ENCODE measurements around the gene LRRK1.

LRRK1 gene

GRCh38 chr15:101111570-101112262, 192.6 kb downstream of the LRRK1 start:
- no peak for DNase-seq (ENCODE audit: low read depth)
- TF ChIP-seq CTCF (conservative IDR thresholded peaks at IDR 0.05; ENCODE audit: low read length) = no peak
- H3K4me3 ChIP-seq (ENCODE audit: low read length) = no peak overlapping the region

GRCh38 chr15:101112336-101113113, 193.4 kb downstream of the LRRK1 start:
- no peak overlapping the region for H3K4me3 ChIP-seq (ENCODE audit: low read length)
- DNase-seq (ENCODE audit: low read depth) = no peak

GRCh38 chr15:101113114-101114005, 194.2 kb downstream of the LRRK1 start:
- H3K4me3 ChIP-seq (ENCODE audit: low read length) = no peak overlapping the region
- no peak for TF ChIP-seq CTCF (conservative IDR thresholded peaks at IDR 0.05; ENCODE audit: low read length)
- DNase-seq (ENCODE audit: low read depth) = no peak

More at GRCh38 chr15:101112336-101113113, 193.4 kb downstream of the LRRK1 start:
- TF ChIP-seq CTCF (conservative IDR thresholded peaks at IDR 0.05; ENCODE audit: low read length) = no peak

- no peak for TF ChIP-seq CTCF (conservative IDR thresholded peaks at IDR 0.05; ENCODE audit: low read length)
- DNase-seq (ENCODE audit: low read depth) = no peak
- H3K4me3 ChIP-seq (ENCODE audit: low read length) = no peak overlapping the region
Measured at GRCh38 chr15:101114166-101114565, 195.0 kb downstream of the LRRK1 start.

- no peak for DNase-seq (ENCODE audit: low read depth)
- TF ChIP-seq CTCF (conservative IDR thresholded peaks at IDR 0.05; ENCODE audit: low read length) = no peak
- H3K4me3 ChIP-seq (ENCODE audit: low read length) = no peak overlapping the region
Measured at GRCh38 chr15:101114610-101115009, 195.5 kb downstream of the LRRK1 start.

GRCh38 chr15:101115393-101115785, 196.2 kb downstream of the LRRK1 start:
- DNase-seq (ENCODE audit: low read depth) = no peak
- H3K4me3 ChIP-seq (ENCODE audit: low read length) = no peak overlapping the region
- TF ChIP-seq CTCF (conservative IDR thresholded peaks at IDR 0.05; ENCODE audit: low read length) = no peak

Measured in AG10803 (cell line).